GM23248 (cell line): ENCODE results near the gene MMEL1. TPM values are rescaled to one million over a fixed set of nuclear protein-coding genes. Genes with fewer than 3 reads are reported as not detected.

Experiments used
- DNase-seq: peaks from one replicate; pipeline ENCODE4 v3.0.0-alpha.2; 2015
- H2AFZ ChIP-seq: fragments of 200-600 bp; sonication (generic); 2 replicates; pipeline ENCODE4 v1.6.1; 2016; ENCODE audit warnings: antibody characterized with exemption
- H3F3A ChIP-seq: fragments of 200-600 bp; sonication (generic); 2 replicates; pipeline ENCODE4 v1.6.1; 2016; ENCODE audit warnings: mild to moderate bottlenecking, antibody characterized with exemption, mixed run types; ENCODE audit not compliant: insufficient read depth
- H3K27ac ChIP-seq: fragments of 200-600 bp; sonication (generic); 2 replicates; pipeline ENCODE4 v1.5.1; 2016; ENCODE audit warnings: mild to moderate bottlenecking
- H3K27me3 ChIP-seq: fragments of 200-600 bp; sonication (generic); replicated peaks from 2 replicates; pipeline ENCODE4 v1.6.1; 2016; ENCODE audit warnings: mild to moderate bottlenecking; ENCODE audit not compliant: insufficient read depth
- H3K36me3 ChIP-seq: fragments of 200-600 bp; sonication (generic); 2 replicates; pipeline ENCODE4 v1.6.1; 2016; ENCODE audit warnings: low read depth, mild to moderate bottlenecking
- H3K4me1 ChIP-seq: fragments of 200-600 bp; sonication (generic); 2 replicates; pipeline ENCODE4 v1.6.1; 2016; ENCODE audit warnings: mild to moderate bottlenecking; ENCODE audit not compliant: insufficient read depth
- H3K4me2 ChIP-seq: fragments of 200-600 bp; sonication (generic); one replicate; pipeline ENCODE4 v1.6.1; 2016; ENCODE audit warnings: mild to moderate bottlenecking; ENCODE audit not compliant: unreplicated experiment
- H3K4me3 ChIP-seq: fragments of 200-600 bp; sonication (generic); 2 replicates; pipeline ENCODE4 v1.5.1; 2016; ENCODE audit warnings: mild to moderate bottlenecking
- H3K79me2 ChIP-seq: fragments of 200-600 bp; sonication (generic); 2 replicates; pipeline ENCODE4 v1.6.1; 2016; ENCODE audit warnings: mild to moderate bottlenecking; ENCODE audit not compliant: insufficient read depth
- H3K9ac ChIP-seq: fragments of 200-600 bp; sonication (generic); 2 replicates; pipeline ENCODE4 v1.6.1; 2016; ENCODE audit warnings: mild to moderate bottlenecking
- H3K9me2 ChIP-seq: fragments of 200-600 bp; sonication (generic); 2 replicates; pipeline ENCODE4 v1.6.1; 2016; ENCODE audit warnings: mixed run types, mild to moderate bottlenecking, moderate library complexity; ENCODE audit not compliant: insufficient read depth
- H3K9me3 ChIP-seq: fragments of 200-600 bp; sonication (generic); one replicate; pipeline ENCODE4 v1.6.1; 2017; ENCODE audit warnings: low read depth
- H4K20me1 ChIP-seq: fragments of 200-600 bp; sonication (generic); 2 replicates; pipeline ENCODE4 v1.6.0; 2016; ENCODE audit not compliant: insufficient read depth
- EZH2 ChIP-seq: fragments of 200-600 bp; sonication (generic); IDR thresholded peaks from 2 replicates; pipeline ENCODE4 v1.6.1; 2018; ENCODE audit warnings: antibody characterized with exemption, mild to moderate bottlenecking; ENCODE audit not compliant: insufficient read depth, poor library complexity, severe bottlenecking
- EZH2phosphoT487 ChIP-seq: fragments of 200-600 bp; sonication (generic); IDR thresholded peaks from 2 replicates; pipeline ENCODE4 v1.6.1; 2018; ENCODE audit warnings: antibody characterized with exemption, moderate library complexity, mild to moderate bottlenecking, low read depth; ENCODE audit not compliant: insufficient read depth
- WGBS, 2 experiments: methylation state at CpG; one replicate each; pipeline ENCODE4 v1.1.6; 2015 to 2017; ENCODE audit warnings: low lambda C conversion rate in 2 of 2, low coverage in 1 of 2; ENCODE audit errors: missing lambda C conversion rate in 2 of 2; 5-methylcytosine and 5-hydroxymethylcytosine counted together
- in situ Hi-C: fragments of 300-500 bp; cut with MboI; formaldehyde crosslinking; loops from 2 replicates; pipeline ENCODE4 v1.15.0; 2020
- polyA plus RNA-seq: library from polyadenylated mRNA; unstranded; fragments of >200 nt; fragmentation: Nextera tagmentation; extraction: Ambion mirVana; gene quantifications from 2 replicates; pipeline ENCODE4 v1.2.1, GENCODE V29; 2016
- total RNA-seq: library from RNA; depleted of rRNA; stranded (reverse); fragments of >200 nt; shearing (Covaris generic); gene quantifications from 2 replicates; pipeline ENCODE4 v1.2.3, GENCODE V29; 2014

Gene MMEL1
- total and polyA plus RNA-seq, 2 experiments from 2014 or later, result not detected

DNA sequence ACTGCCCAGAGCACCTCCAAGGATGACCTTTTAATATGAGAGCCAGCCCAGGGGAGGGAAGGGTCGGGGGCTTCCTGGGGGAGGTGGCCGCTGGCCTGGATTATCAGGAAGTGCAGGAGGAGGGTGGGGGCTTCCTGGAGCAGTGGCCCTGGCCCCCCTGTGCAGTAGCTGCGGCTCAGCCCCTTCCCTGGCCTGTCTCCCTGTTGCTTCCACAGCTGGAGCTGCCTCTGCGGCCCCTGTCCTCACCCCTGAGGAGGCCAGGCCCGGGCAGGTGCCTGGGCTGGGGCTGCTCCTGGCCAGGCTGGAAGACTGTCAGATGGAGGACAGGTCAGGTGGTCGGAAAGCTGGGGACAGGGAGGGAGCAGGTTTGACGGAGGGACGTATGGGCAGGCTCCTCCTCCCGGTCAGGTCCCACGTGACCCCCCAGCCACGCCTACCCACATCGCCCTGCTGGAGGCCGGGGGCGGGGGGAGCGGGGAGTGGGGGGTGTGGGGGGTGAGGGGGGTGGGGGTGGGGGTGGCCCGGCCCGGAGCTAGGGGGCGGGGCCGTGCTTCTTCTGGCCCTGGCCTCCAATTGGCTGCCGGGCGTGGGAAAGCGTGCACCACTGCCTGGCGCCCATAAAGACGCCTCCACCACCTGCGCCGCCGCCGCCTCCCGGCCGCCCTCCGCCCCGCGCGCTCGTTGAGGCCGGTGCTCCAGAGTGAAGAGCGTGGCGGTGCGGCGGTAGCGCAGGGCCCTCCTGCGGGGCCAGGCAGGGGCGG is 86.9 kb downstream of the MMEL1 start:
- Histone ChIP-seq H3K79me2 (no peaks in the 10 kb centered on the region), H2AFZ (peak overlapping the region; percentile 75), H3K4me2 (peak overlapping the region; percentile 54), H3K36me3 (no peaks in the 10 kb centered on the region), H3K4me1 (peaks cover 10% of the 10 kb centered on the region), H3F3A (peaks cover 4% of the 10 kb centered on the region; the same call in 1 of the 2 replicates), H3K27me3 (no peaks in the 10 kb centered on the region), H3K9me2 (no peaks in the 10 kb centered on the region), H3K27ac (no peak overlapping the region), H4K20me1 (no peaks in the 10 kb centered on the region), H3K9me3 (no peaks in the 10 kb centered on the region), H3K4me3 (peak overlapping the region; percentile 68), H3K9ac (peak overlapping the region; percentile 66)
- no peak for TF ChIP-seq EZH2phosphoT487
- no peak for TF ChIP-seq EZH2
- in situ Hi-C loops, result loop anchor here (10.0 kb wide), 1 partner anchor 131 kb away; the partner anchor contains the start of gene PEX10
- DNase-seq, result peak; percentile 73
- 12 to 14% methylated on average over 15 to 21 of the region's 43 CpGs for WGBS, 2 experiments

DNA sequence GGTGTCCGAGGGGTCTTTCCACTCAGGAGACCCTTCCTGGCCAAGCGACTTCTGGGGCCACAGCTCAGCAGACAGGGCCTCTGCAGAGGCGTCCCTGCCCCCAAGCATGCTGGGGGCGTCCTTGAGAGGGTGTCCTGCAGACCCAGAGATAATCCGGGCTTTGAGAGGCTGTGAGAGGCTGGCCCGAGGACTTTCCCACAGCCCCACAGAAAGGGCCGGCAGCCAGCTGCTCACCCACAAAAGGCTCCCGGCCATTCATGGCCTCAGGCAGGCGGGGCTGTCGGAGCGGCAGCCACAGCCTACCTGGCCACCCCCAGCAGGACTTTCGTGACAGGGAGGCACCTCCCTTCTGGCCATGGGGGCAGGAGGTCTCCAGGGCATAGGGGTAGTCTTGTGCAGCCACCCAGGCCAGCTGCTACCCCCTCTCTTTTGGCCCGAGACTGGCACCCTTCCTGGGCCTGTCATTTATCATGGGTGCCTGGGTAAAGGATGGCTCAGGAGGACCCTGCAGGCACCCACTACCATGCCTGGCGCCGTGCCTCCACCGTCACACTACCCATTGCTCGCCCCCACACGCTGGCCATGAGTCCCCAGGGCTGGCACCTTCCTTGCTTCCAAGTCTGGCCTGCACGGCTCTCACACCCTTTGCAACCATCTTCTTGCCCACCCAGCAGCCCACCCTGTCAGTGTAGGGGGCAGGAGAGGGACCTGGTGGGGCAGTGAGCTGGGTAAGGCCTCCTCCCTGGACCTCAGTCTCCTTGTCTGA is 87.8 kb downstream of the MMEL1 start:
- H3K27me3 ChIP-seq, result no peaks in the 10 kb centered on the region
- no peak overlapping the region for H2AFZ ChIP-seq
- TF ChIP-seq EZH2phosphoT487 (no peak), EZH2 (no peak)
- H3K4me1 ChIP-seq, result peaks cover 10% of the 10 kb centered on the region
- WGBS, 2 experiments, result 56 to 63% methylated on average over 15 of the region's 19 CpGs
- H3K36me3 ChIP-seq, result no peaks in the 10 kb centered on the region
- H3K9me2 ChIP-seq, result no peaks in the 10 kb centered on the region
- DNase-seq, result no peak
- H4K20me1 ChIP-seq, result no peaks in the 10 kb centered on the region
- H3K4me3 ChIP-seq, result no peak overlapping the region
- H3K9me3 ChIP-seq, result no peaks in the 10 kb centered on the region
- no peak overlapping the region for H3K27ac ChIP-seq
- no peak overlapping the region for H3K4me2 ChIP-seq
- no peak overlapping the region for H3K9ac ChIP-seq
- peaks cover 4% of the 10 kb centered on the region; the same call in 1 of the 2 replicates for H3F3A ChIP-seq
- in situ Hi-C loops, result loop anchor here (10.0 kb wide), 1 partner anchor 130 kb away; the partner anchor contains the start of gene PEX10
- no peaks in the 10 kb centered on the region for H3K79me2 ChIP-seq

DNA sequence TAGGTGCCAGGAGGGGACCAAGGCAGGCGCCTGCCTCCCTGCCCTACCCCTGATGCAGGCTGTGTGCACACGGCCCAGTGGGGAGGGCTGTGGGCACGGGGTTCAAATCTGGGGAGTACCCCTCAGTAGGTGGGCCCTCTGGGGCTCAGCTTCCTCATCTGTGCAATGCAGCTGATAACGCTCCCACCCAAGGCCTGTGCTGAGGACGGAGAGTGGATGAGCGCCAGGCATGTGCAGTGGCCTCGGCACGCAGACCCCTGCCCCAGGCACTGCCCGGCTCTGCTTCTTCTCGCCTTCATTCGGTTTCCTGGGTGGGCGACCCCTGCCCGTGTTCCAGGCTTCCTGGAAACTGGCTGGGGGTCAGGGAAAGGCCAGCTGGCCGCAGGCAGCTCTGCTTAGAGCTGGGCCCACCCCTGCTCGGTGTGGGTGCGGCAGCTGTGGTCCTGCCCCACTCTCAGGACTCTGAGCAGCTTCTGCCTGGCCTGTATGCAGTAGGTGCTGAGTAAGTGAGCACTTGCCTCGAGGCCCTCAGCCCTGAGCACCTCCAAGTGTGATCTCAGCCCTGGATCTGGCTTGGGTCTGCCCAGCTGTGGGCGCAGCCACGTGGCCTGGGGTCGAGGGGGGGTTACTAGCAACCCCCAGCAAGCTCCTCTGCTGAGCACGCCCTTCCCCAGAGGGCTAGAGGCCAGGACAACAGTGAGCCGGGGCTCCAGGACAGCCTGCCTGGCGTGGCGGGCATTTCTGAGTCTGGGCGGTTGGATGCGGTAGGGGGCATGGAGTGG is 88.5 kb downstream of the MMEL1 start:
- H3K27ac ChIP-seq, result no peak overlapping the region
- in situ Hi-C loops, result loop anchor here (10.0 kb wide), 1 partner anchor 129 kb away; the partner anchor contains the start of gene PEX10

More for the DNA sequence above, 88.5 kb downstream of the MMEL1 start:
- H3K79me2 ChIP-seq, result no peaks in the 10 kb centered on the region
- H3K36me3 ChIP-seq, result no peaks in the 10 kb centered on the region
- peak; percentile 30 for DNase-seq
- peaks cover 4% of the 10 kb centered on the region; the same call in 1 of the 2 replicates for H3F3A ChIP-seq
- 47% methylated on average over 26 of the region's 26 CpGs for WGBS, 2 experiments
- H3K9me2 ChIP-seq, result no peaks in the 10 kb centered on the region
- no peak overlapping the region for H3K9ac ChIP-seq
- H3K27me3 ChIP-seq, result no peaks in the 10 kb centered on the region
- H3K4me2 ChIP-seq, result no peak overlapping the region
- no peaks in the 10 kb centered on the region for H4K20me1 ChIP-seq
- TF ChIP-seq EZH2phosphoT487 (no peak), EZH2 (no peak)
- no peak overlapping the region for H2AFZ ChIP-seq
- H3K4me1 ChIP-seq, result peaks cover 10% of the 10 kb centered on the region
- H3K9me3 ChIP-seq, result no peaks in the 10 kb centered on the region
- H3K4me3 ChIP-seq, result no peak overlapping the region
